HepG2 (cell line): Measurements from ENCODE around the gene VRK3. TPM values are rescaled to one million over a fixed set of nuclear protein-coding genes. Genes with fewer than 3 reads are reported as not detected.
A peak's percentile ranks its signal among the peaks of the same experiment; 100 is the strongest.

ENCODE experiments used
- AHR ChIP-seq: IDR thresholded peaks from 2 replicates; pipeline ENCODE4 v1.6.1; 2018; ENCODE audit warnings: missing genetic modification reagents, missing compliant biosample characterization
- ETS1 ChIP-seq: sonication (generic); formaldehyde crosslinking; IDR thresholded peaks from 2 replicates; pipeline ENCODE4 v1.4.0; 2020; ENCODE audit warnings: missing genetic modification reagents
- HIC2 ChIP-seq: sonication (generic); formaldehyde crosslinking; IDR thresholded peaks from 2 replicates; pipeline ENCODE4 v1.9.0; 2022; ENCODE audit warnings: low read depth, missing genetic modification reagents
- HNF1A ChIP-seq, 2 experiments: sonication (generic) in 1 of 2; formaldehyde crosslinking in 1 of 2; IDR thresholded peaks; 2 replicates each; pipeline versions ENCODE4 v1.4.0 to v1.6.1; 2016 to 2020; ENCODE audit warnings: borderline replicate concordance in 1 of 2, low read depth in 1 of 2, mild to moderate bottlenecking in 1 of 2, missing genetic modification reagents in 1 of 2
- MLXIP ChIP-seq: sonication (generic); formaldehyde crosslinking; IDR thresholded peaks from 2 replicates; pipeline ENCODE4 v1.9.0; 2021; ENCODE audit warnings: missing genetic modification reagents, borderline replicate concordance
- SIX1 ChIP-seq: sonication (generic); formaldehyde crosslinking; IDR thresholded peaks from 2 replicates; pipeline ENCODE4 v1.4.0; 2020; ENCODE audit warnings: missing genetic modification reagents, borderline replicate concordance
- TRIM22 ChIP-seq: fragments of 450-650 bp; IDR thresholded peaks from 2 replicates; pipeline ENCODE4 v1.6.1; 2017
- ZBTB14 ChIP-seq: sonication (generic); formaldehyde crosslinking; IDR thresholded peaks from 2 replicates; pipeline ENCODE4 v1.4.0; 2020; ENCODE audit warnings: missing genetic modification reagents
- ZBTB25 ChIP-seq: IDR thresholded peaks from 2 replicates; pipeline ENCODE4 v1.6.1; 2018; ENCODE audit warnings: missing genetic modification reagents
- ZIK1 ChIP-seq: sonication (generic); formaldehyde crosslinking; IDR thresholded peaks from 2 replicates; pipeline ENCODE4 v1.5.0; 2020; ENCODE audit warnings: mild to moderate bottlenecking, low read depth, missing genetic modification reagents, borderline replicate concordance
- ZNF639 ChIP-seq: conservative IDR thresholded peaks from 2 replicates; pipeline ENCODE4 v1.6.1; 2018; ENCODE audit warnings: missing genetic modification reagents
- polyA plus RNA-seq, 8 experiments: library from polyadenylated mRNA; depleted of rRNA in 3 of 8; stranded (reverse) in 7 of 8; unstranded in 1 of 8; fragments of >200 nt; fragmentation: Illumina TruSeq in 4 of 8; extraction: Trizol in 4 of 8; gene quantifications; 2 replicates each; pipeline versions ENCODE4 v1.2.1 to v1.2.3, GENCODE V29; 2011 to 2016; ENCODE audit warnings: low read depth in 4 of 8, missing spikeins in 1 of 8, mixed read lengths in 1 of 8; ENCODE audit not compliant: insufficient read depth in 1 of 8
- total RNA-seq, 5 experiments: library from RNA; depleted of rRNA; stranded (reverse); fragments of >200 nt; fragmentation: Illumina TruSeq; extraction: Trizol; gene quantifications; 2 replicates each; pipeline ENCODE4 v1.2.3, GENCODE V29; 2016; ENCODE audit warnings: low read depth in 1 of 5

VRK3 gene
- total and polyA plus RNA-seq, 2 of the 13 experiments (the other 11 are each of a cell fraction or from before 2014, with no cell fraction given): 23.8 to 28.3 TPM

GRCh38 chr19:49987159-49987698 lies 37.9 kb downstream of the VRK3 start (continued):
- peak; percentile 99 for TF ChIP-seq MLXIP (CRISPR knock-in tag)
- TF ChIP-seq ETS1 (CRISPR knock-in tag): peak; percentile 100
- TF ChIP-seq SIX1 (CRISPR knock-in tag): peak; percentile 96
- TF ChIP-seq ZBTB14 (CRISPR knock-in tag): peak; percentile 83
- peak; percentile 96 for TF ChIP-seq HIC2 (CRISPR knock-in tag)
- no peak for TF ChIP-seq HNF1A (IDR thresholded peaks at IDR 0.05; ENCODE audit: low read depth)
- TF ChIP-seq HNF1A (CRISPR knock-in tag; IDR thresholded peaks at IDR 0.05; ENCODE audit: borderline replicate concordance): peak; percentile 94
- peak; percentile 100 for TF ChIP-seq AHR (CRISPR knock-in tag)
- no peak for TF ChIP-seq TRIM22
- peak; percentile 99 for TF ChIP-seq ZNF639 (CRISPR knock-in tag)
- TF ChIP-seq ZIK1 (CRISPR knock-in tag): peak; percentile 100
- peak; percentile 100 for TF ChIP-seq ZBTB25 (CRISPR knock-in tag)
